ENCODE results near the gene SERP2. TPM values are rescaled to one million over a fixed set of nuclear protein-coding genes. Genes with fewer than 3 reads are reported as not detected.
A peak's percentile ranks its signal among the peaks of the same experiment; 100 is the strongest.

SERP2 gene
- total and polyA plus RNA-seq, 2 of the 8 experiments (the other 6 are each of a cell fraction or from before 2014, with no cell fraction given): 2.0 to 2.3 TPM

DNA sequence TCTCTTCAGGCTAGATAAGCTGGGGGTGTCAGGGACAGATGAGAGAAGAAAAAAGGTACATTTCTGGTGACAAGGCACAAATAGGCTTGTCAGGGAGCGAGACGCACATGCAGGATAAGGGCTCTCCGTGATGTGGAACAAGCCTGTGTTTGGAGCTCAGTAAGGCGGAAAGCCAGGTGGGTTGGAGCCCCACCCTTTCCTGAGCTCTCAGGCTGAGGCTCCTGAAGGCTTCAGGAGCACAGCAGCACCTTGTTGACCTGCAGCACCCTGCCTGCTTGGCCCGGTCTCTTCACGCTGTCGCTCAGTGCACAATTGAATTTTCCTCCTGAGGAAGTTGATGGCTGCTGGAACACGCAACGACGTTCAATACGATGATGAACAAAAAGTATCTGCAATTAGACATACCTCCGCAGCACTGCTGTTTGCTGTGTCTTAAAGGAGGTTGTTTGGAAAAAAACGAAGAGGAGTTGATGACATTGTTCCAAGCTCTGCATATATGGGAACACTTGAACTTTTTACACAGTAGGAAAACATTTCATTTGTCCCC is 29.3 kb downstream of the SERP2 start:
- H3K36me3 ChIP-seq (ENCODE audit: control insufficient read depth in 2 of 4, insufficient read depth in 4 of 4, low read length in 3 of 4): no peaks in the 10 kb centered on the region
- no peak overlapping the region for H3K14ac ChIP-seq (ENCODE audit: insufficient read length)
- no peaks in the 10 kb centered on the region for H3K79me1 ChIP-seq (ENCODE audit: low read depth, low read length)
- H3K79me2 ChIP-seq (ENCODE audit: control insufficient read depth in 1 of 2, insufficient read depth in 2 of 2, low read length in 2 of 2): no peaks in the 10 kb centered on the region
- no peak overlapping the region for H2AK5ac ChIP-seq (ENCODE audit: low read depth, low read length)
- peak overlapping the region; percentile 82 for H2BK120ac ChIP-seq (replicated peaks; ENCODE audit: low read depth, low read length)
- H3K23ac ChIP-seq (ENCODE audit: insufficient read length): no peak overlapping the region
- peak overlapping the region; percentile 12 for H4K91ac ChIP-seq (replicated peaks; ENCODE audit: insufficient read length, low read length)
- H2BK20ac ChIP-seq (ENCODE audit: low read length): peak overlapping the region; percentile 98
- H3K4me3 ChIP-seq (ENCODE audit: extremely low read depth in 1 of 4, insufficient read depth in 2 of 4, low read depth in 3 of 4, low read length in 4 of 4): no peak overlapping the region
- peak overlapping the region; percentile 40 for H3K4ac ChIP-seq (replicated peaks; ENCODE audit: insufficient read length, low read depth, low read length)
- peaks cover 15 to 53% (median 33%) of the 10 kb centered on the region in 4 experiments for H3K4me1 ChIP-seq (replicated peaks in 1 of 4; ENCODE audit: control insufficient read depth in 3 of 4, insufficient read depth in 4 of 4, low read length in 3 of 4)
- DNase-seq (ENCODE audit: low read depth in 1 of 2, low spot score in 2 of 2) (no peak), FAIRE-seq (no peak)
- peak overlapping the region; percentile 96 for H3K18ac ChIP-seq (ENCODE audit: extremely low read depth, low read length)
- peak overlapping the region; percentile 10 for H4K5ac ChIP-seq (ENCODE audit: insufficient read length, low read depth, low read length)
- H2BK12ac ChIP-seq (ENCODE audit: low read depth, low read length): peak overlapping the region; percentile 89
- no peak overlapping the region for H3K27ac ChIP-seq (ENCODE audit: low read depth, low read length)
- H3K4me2 ChIP-seq (ENCODE audit: insufficient read depth in 1 of 2, low read depth in 2 of 2, low read length in 2 of 2): peak overlapping the region; percentile 62 to 91; a peak in 3 of 4 replicates
- H3K9me3 ChIP-seq (ENCODE audit: insufficient read depth in 2 of 2, low read depth in 1 of 2, low read length in 1 of 2): no peaks in the 10 kb centered on the region
- 0 out of 2 replicates have a peak overlapping the region, but pooled peaks have one; percentile 27 for H2AFZ ChIP-seq (ENCODE audit: low read length)
- H3K56ac ChIP-seq (replicated peaks; ENCODE audit: insufficient read length, low read depth, low read length): no peak overlapping the region
- 64% methylated on average over 13 of the region's 13 CpGs; no CpG with 5 or more reads in 1 of the 2 experiments for WGBS, 2 experiments (ENCODE audit: extremely low coverage in 1 of 2, insufficient coverage in 1 of 2, insufficient read length in 1 of 2, insufficient replicate concordance in 2 of 2, low coverage in 1 of 2, low lambda C conversion rate in 2 of 2, missing lambda C conversion rate in 1 of 2)
- no peaks in the 10 kb centered on the region for H4K20me1 ChIP-seq (replicated peaks in 1 of 2; ENCODE audit: control insufficient read depth in 1 of 2, insufficient read depth in 2 of 2, low read length in 2 of 2)
- TF ChIP-seq JUN (IDR thresholded peaks at IDR 0.05; ENCODE audit: low read depth, low read length): no peak
- TF ChIP-seq, protein P1, sequence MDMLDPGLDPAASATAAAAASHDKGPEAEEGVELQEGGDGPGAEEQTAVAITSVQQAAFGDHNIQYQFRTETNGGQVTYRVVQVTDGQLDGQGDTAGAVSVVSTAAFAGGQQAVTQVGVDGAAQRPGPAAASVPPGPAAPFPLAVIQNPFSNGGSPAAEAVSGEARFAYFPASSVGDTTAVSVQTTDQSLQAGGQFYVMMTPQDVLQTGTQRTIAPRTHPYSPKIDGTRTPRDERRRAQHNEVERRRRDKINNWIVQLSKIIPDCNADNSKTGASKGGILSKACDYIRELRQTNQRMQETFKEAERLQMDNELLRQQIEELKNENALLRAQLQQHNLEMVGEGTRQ (IDR thresholded peaks at IDR 0.05; ENCODE audit: low read length): 0 out of 2 replicates have a peak, but pooled peaks have one; percentile 12
- H3K27me3 ChIP-seq (replicated peaks in 1 of 4; ENCODE audit: control insufficient read depth in 3 of 4, extremely low read depth in 1 of 4, insufficient read depth in 3 of 4, low read length in 3 of 4): no peaks in the 10 kb centered on the region
- H2BK15ac ChIP-seq (ENCODE audit: low read length): peak overlapping the region; percentile 73; the same call in 1 of the 2 replicates
- no peaks in the 10 kb centered on the region; the same call in 1 of the 2 replicates for H3K23me2 ChIP-seq (ENCODE audit: low read depth, low read length)
- POLR2A ChIA-PET (ENCODE audit: partially characterized antibody): interaction anchor here (0.6 to 11.1 kb wide), 8 partner anchors 9 to 57 kb away, joined by 3 to 125 read pairs (median 5); no protein-coding TSS in a partner anchor
- no peak overlapping the region for H4K8ac ChIP-seq (ENCODE audit: extremely low read depth, insufficient read depth, low read length)
- H2BK5ac ChIP-seq (ENCODE audit: low read depth, low read length): peak overlapping the region; percentile 82; the same call in 1 of the 2 replicates
- CTCF ChIA-PET (ENCODE audit: partially characterized antibody): interaction anchor here (0.8 to 1.8 kb wide), 8 partner anchors 11 to 209 kb away, joined by 3 to 6 read pairs (median 4); no protein-coding TSS in a partner anchor
- no peak overlapping the region for H3K9ac ChIP-seq (replicated peaks in 1 of 4; ENCODE audit: extremely low read depth in 1 of 4, low read depth in 3 of 4, low read length in 3 of 4)
